DOHH2 (cell line): ENCODE results near the gene CASR.

ENCODE experiments used
- H3F3A ChIP-seq: fragments of 200-600 bp; sonication (generic), shearing (Covaris generic); 2 replicates; pipeline ENCODE4 v1.6.0; 2016; ENCODE audit warnings: antibody characterized with exemption, mild to moderate bottlenecking; ENCODE audit not compliant: control insufficient read depth, insufficient read depth
- H3K27ac ChIP-seq: fragments of 200-600 bp; sonication (generic); 2 replicates; pipeline ENCODE4 v1.5.1; 2014; ENCODE audit warnings: low read depth, mild to moderate bottlenecking, low read length, moderate library complexity
- H3K27me3 ChIP-seq: fragments of 200-600 bp; sonication (generic); 2 replicates; pipeline ENCODE4 v1.6.1; 2014; ENCODE audit warnings: mild to moderate bottlenecking, low read length, mixed read lengths; ENCODE audit not compliant: control insufficient read depth
- H3K36me3 ChIP-seq: fragments of 200-600 bp; sonication (generic); 2 replicates; pipeline ENCODE4 v1.6.1; 2014; ENCODE audit warnings: mild to moderate bottlenecking, low read length, moderate library complexity, mixed read lengths; ENCODE audit not compliant: control insufficient read depth
- H3K4me1 ChIP-seq: fragments of 200-600 bp; sonication (generic); 2 replicates; pipeline ENCODE4 v1.6.1; 2014; ENCODE audit warnings: mild to moderate bottlenecking, low read length, mixed read lengths; ENCODE audit not compliant: control insufficient read depth
- H3K4me2 ChIP-seq: fragments of 200-600 bp; sonication (generic); 2 replicates; pipeline ENCODE4 v1.6.0; 2014; ENCODE audit warnings: mild to moderate bottlenecking, low read length, moderate library complexity
- H3K4me3 ChIP-seq: fragments of 200-600 bp; sonication (generic); 2 replicates; pipeline ENCODE4 v1.5.1; 2014; ENCODE audit warnings: mild to moderate bottlenecking, low read length, mixed read lengths
- H3K79me2 ChIP-seq: fragments of 200-600 bp; sonication (generic); 2 replicates; pipeline ENCODE4 v1.6.1; 2014; ENCODE audit warnings: mild to moderate bottlenecking, low read length, mixed read lengths; ENCODE audit not compliant: control insufficient read depth
- H3K9me2 ChIP-seq: fragments of 200-600 bp; sonication (generic); replicated peaks from 2 replicates; pipeline ENCODE4 v1.6.1; 2014; ENCODE audit warnings: mild to moderate bottlenecking, low read length, mixed read lengths; ENCODE audit not compliant: control insufficient read depth
- H3K9me3 ChIP-seq: fragments of 200-600 bp; sonication (generic); 2 replicates; pipeline ENCODE4 v1.6.1; 2014; ENCODE audit warnings: antibody characterized with exemption, low read length, mixed read lengths; ENCODE audit not compliant: control insufficient read depth, insufficient read depth
- H4K20me1 ChIP-seq: fragments of 200-600 bp; sonication (generic); 2 replicates; pipeline ENCODE4 v1.6.0; 2014; ENCODE audit warnings: low read depth, mild to moderate bottlenecking, antibody characterized with exemption, low read length, moderate library complexity; ENCODE audit not compliant: control insufficient read depth, insufficient read depth
- EZH2phosphoT487 ChIP-seq: fragments of 200-600 bp; sonication (generic); IDR thresholded peaks from 2 replicates; pipeline ENCODE4 v1.6.1; 2017; ENCODE audit warnings: borderline replicate concordance, mild to moderate bottlenecking, antibody characterized with exemption, low read length, moderate library complexity, mixed read lengths
- TF ChIP-seq, protein P1 (sequence below): fragments of 200-600 bp; sonication (generic); IDR thresholded peaks from one replicate; pipeline ENCODE4 v1.5.1; 2014; ENCODE audit warnings: antibody characterized with exemption, mild to moderate bottlenecking, low read depth, low read length; ENCODE audit not compliant: poor library complexity, severe bottlenecking

Gene CASR

DNA sequence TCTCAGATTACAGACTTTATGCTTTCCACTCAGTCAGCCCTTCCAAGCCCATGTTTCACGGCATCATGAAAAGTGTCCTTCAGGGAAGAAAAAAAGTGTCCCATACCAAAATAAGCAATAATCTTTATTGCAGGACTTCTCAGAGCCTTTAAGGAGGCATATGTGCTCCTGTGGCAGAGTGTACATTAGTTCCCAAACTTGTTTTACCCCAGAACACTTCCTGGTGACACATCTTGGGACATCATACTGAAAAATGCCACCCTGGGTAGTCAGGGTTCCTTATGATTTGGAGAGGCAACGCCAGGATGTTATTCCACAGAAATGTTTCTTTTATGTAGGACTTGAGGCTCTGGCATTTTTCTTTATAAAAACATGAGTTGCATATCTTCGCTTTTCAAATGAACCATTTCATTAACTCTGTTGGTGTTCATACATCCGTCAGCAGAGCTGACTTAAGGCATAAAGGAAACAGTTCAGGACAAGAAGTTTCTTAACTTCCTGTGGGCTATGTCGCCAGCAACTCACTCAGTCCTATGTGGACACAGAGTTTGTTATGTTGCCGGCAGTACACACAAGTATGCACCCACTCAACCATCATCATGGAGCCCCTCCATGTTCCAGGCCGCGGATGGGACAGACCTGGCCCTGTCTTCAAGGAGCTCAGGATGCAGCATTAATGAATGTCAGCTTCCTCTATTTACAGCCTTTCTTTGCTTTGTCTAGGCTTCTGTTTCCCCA, 63.8 kb downstream of the CASR start:
- H3K9me3 ChIP-seq, result no peaks in the 10 kb centered on the region
- no peak overlapping the region for H3K27ac ChIP-seq
- no peaks in the 10 kb centered on the region for H3K36me3 ChIP-seq
- peaks cover 9% of the 10 kb centered on the region for H3K4me1 ChIP-seq
- TF ChIP-seq, protein P1, sequence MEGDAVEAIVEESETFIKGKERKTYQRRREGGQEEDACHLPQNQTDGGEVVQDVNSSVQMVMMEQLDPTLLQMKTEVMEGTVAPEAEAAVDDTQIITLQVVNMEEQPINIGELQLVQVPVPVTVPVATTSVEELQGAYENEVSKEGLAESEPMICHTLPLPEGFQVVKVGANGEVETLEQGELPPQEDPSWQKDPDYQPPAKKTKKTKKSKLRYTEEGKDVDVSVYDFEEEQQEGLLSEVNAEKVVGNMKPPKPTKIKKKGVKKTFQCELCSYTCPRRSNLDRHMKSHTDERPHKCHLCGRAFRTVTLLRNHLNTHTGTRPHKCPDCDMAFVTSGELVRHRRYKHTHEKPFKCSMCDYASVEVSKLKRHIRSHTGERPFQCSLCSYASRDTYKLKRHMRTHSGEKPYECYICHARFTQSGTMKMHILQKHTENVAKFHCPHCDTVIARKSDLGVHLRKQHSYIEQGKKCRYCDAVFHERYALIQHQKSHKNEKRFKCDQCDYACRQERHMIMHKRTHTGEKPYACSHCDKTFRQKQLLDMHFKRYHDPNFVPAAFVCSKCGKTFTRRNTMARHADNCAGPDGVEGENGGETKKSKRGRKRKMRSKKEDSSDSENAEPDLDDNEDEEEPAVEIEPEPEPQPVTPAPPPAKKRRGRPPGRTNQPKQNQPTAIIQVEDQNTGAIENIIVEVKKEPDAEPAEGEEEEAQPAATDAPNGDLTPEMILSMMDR, result no peak
- TF ChIP-seq EZH2phosphoT487, result no peak
- peaks cover 7% of the 10 kb centered on the region for H3K27me3 ChIP-seq
- no peak overlapping the region for H3K4me2 ChIP-seq
- H3K79me2 ChIP-seq, result no peaks in the 10 kb centered on the region
- H3K4me3 ChIP-seq, result no peak overlapping the region
- no peaks in the 10 kb centered on the region for H4K20me1 ChIP-seq
- no peaks in the 10 kb centered on the region for H3F3A ChIP-seq
- H3K9me2 ChIP-seq, result no peaks in the 10 kb centered on the region

DNA sequence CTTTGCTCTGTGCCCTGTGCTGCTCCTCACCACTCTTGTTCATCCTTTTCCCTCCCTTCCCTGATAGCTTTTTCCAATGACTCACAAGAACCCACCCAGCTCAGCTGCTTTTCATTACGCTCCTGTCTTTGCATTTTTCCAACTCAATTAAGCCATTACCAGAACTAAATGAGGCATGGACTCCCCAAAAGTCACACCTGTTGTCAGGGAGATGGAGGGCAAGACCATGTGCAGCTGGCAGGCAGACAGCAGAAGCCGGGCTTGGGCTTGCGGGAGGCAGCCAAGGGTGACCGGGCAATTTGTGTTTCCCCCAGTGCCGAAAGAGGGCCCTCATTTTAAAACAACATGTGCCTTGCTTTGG, 64.3 kb downstream of the CASR start:
- Histone ChIP-seq H3F3A (no peaks in the 10 kb centered on the region), H3K9me2 (no peaks in the 10 kb centered on the region), H3K27ac (no peak overlapping the region), H3K36me3 (no peaks in the 10 kb centered on the region), H3K4me1 (peaks cover 9% of the 10 kb centered on the region), H3K79me2 (no peaks in the 10 kb centered on the region), H3K4me3 (no peak overlapping the region), H4K20me1 (no peaks in the 10 kb centered on the region), H3K4me2 (peak overlapping the region; percentile 6; the same call in 1 of the 2 replicates), H3K27me3 (peaks cover 7% of the 10 kb centered on the region), H3K9me3 (no peaks in the 10 kb centered on the region)
- TF ChIP-seq, protein P1, result no peak
- no peak for TF ChIP-seq EZH2phosphoT487

DNA sequence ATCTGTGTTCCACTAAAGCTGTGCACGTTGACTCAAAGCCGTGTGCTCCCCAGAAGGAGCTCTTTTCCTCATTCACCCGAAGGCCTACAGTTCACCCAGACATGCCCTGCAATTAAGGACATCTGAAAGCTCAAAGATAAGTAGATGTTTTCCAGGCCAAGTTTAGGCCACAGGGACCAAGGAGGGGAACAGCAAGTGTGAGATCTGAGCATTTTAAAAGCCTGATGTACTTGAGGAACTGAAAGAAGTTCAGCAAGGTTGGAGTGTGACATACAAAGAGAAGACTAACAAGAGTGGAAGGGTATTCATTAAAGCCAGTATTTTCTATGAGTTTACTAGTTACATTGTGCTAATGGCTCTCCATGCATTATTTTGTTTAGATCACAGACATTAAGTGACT, 68.0 kb downstream of the CASR start:
- H3K4me1 ChIP-seq, result peaks cover 9% of the 10 kb centered on the region
- no peaks in the 10 kb centered on the region for H3K9me3 ChIP-seq
- peaks cover 5% of the 10 kb centered on the region; the same call in 1 of the 2 replicates for H3K27me3 ChIP-seq
- TF ChIP-seq, protein P1, result no peak
- TF ChIP-seq EZH2phosphoT487, result no peak
- no peaks in the 10 kb centered on the region for H3F3A ChIP-seq
- no peaks in the 10 kb centered on the region for H3K36me3 ChIP-seq
- H3K4me3 ChIP-seq, result no peak overlapping the region
- no peaks in the 10 kb centered on the region for H4K20me1 ChIP-seq
- no peak overlapping the region for H3K27ac ChIP-seq
- H3K9me2 ChIP-seq, result no peaks in the 10 kb centered on the region
- no peak overlapping the region for H3K4me2 ChIP-seq
- no peaks in the 10 kb centered on the region for H3K79me2 ChIP-seq
